NCI-H1930 (cell line): ENCODE data around the gene NHS.

Experiments used
- DNase-seq, 2 experiments: peaks; one replicate each; lab custom pipeline; 2025; lab: John Stamatoyannopoulos, UW

The NHS gene

DNA sequence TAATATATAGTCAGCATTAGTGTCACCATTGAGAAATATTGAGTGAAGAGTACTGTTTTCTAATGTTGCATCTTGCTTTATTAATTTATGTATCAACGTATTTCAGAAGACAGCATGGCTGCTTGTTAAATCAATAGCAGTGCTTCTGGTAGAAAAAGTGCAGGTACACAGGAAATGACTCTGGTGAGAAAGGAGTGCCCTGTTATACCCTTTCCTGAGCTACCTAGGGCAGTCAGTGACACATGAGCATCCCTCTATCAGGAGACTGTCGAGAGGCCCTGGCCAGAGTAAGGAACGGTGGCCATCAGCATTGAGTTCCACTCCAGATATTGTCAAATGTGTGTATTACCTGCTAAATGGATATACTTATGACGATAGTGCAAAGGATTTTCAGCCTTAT is 404.4 kb downstream of the NHS start:
- DNase-seq = no peak
